GM18951 (cell line): ENCODE data around the gene SKIC2.
"Not testable (repeated sequence)": the region's sequence is repeated elsewhere in the genome, so short reads cannot be mapped to it uniquely, and the experiment has no call there.

Experiments
- POLR2A ChIP-seq: IDR thresholded peaks from 4 replicates; pipeline ENCODE4 v1.6.1; 2011; ENCODE audit warnings: mild to moderate bottlenecking; ENCODE audit not compliant: insufficient read length, insufficient read depth; ENCODE audit errors: extremely low read depth
- in situ Hi-C: fragments of 300-500 bp; cut with MboI; formaldehyde crosslinking; loops from one replicate; pipeline ENCODE4 v1.12.0; 2022; ENCODE audit warnings: low sequenced_read_pairs, mixed read lengths, inconsistent platforms; ENCODE audit not compliant: unreplicated experiment

Gene SKIC2

GRCh38 chr6:31930962-31931361 is 28.0 kb upstream of the SKIC2 start:
- in situ Hi-C loops, result no loop called here
- TF ChIP-seq POLR2A, result no peak

- in situ Hi-C loops, result not testable (repeated sequence)
Measured at GRCh38 chr6:31932137-31932536, 26.8 kb upstream of the SKIC2 start.

DNA sequence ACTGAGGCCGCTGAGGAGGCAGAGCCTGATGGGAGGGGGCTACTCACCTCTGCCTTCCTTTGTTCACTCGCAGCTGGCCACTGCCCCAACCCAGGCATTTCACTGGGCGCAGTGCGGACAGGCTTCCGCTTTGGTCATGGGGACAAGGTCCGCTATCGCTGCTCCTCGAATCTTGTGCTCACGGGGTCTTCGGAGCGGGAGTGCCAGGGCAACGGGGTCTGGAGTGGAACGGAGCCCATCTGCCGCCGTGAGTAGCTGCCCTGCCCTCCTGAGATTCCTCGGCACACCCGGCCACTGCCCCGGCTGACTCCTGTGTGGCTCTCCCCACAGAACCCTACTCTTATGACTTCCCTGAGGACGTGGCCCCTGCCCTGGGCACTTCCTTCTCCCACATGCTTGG is 25.4 kb upstream of the SKIC2 start:
- in situ Hi-C loops, result no loop called here
- TF ChIP-seq POLR2A, result no peak

- no peak for TF ChIP-seq POLR2A
- in situ Hi-C loops, result no loop called here
Measured at GRCh38 chr6:31935021-31935420, 24.0 kb upstream of the SKIC2 start.

DNA sequence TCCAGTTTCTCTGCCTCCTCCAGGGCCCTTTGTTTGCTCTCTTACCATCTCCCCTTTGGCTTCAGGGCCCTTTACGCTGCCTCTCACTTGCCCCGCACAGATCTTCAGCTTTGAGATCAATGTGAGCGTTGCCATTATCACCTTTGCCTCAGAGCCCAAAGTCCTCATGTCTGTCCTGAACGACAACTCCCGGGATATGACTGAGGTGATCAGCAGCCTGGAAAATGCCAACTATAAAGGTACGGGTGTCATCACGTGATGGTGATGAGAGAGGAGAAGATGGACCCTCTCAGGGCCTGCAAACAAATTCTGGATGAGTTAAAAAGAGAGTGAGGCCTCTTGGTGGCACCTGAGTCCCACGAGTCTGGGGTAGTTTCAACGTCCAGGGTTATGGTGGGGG is 23.2 kb upstream of the SKIC2 start:
- in situ Hi-C loops, result no loop called here
- TF ChIP-seq POLR2A, result no peak

GRCh38 chr6:31940256-31940664 is 18.7 kb upstream of the SKIC2 start:
- in situ Hi-C loops, result no loop called here
- no peak for TF ChIP-seq POLR2A

DNA sequence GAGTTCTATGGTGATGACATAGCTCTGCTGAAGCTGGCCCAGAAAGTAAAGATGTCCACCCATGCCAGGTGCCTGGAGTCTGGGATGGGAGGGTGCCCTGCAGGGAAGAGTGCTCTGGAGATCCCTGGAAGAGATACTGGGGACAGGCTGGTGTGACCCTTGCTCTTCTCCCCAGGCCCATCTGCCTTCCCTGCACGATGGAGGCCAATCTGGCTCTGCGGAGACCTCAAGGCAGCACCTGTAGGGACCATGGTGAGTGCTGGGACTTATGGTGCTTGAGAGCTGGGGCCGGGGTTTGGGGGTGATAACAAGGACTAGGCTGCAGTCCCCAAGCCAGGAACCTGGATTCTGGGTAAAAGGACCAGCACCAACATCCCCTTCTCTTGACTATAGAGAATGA is 15.2 kb upstream of the SKIC2 start:
- in situ Hi-C loops, result no loop called here
- no peak for TF ChIP-seq POLR2A

- no peak for TF ChIP-seq POLR2A
- in situ Hi-C loops, result no loop called here
Measured at GRCh38 chr6:31945154-31945506, 13.8 kb upstream of the SKIC2 start.

- TF ChIP-seq POLR2A, result no peak
- in situ Hi-C loops, result no loop called here
Measured at GRCh38 chr6:31945507-31946369, 13.2 kb upstream of the SKIC2 start, which contains the start of gene CFB. Gene CFB (plus strand): TSS chr6:31946095. CDS start chr6:31946222, 127 bp downstream.

- no peak for TF ChIP-seq POLR2A
- in situ Hi-C loops, result no loop called here
Measured at GRCh38 chr6:31946370-31946885, 12.5 kb upstream of the SKIC2 start.

- TF ChIP-seq POLR2A, result no peak
- in situ Hi-C loops, result no loop called here
Measured at GRCh38 chr6:31947070-31947675, 11.8 kb upstream of the SKIC2 start.

GRCh38 chr6:31947864-31948263 is 11.1 kb upstream of the SKIC2 start:
- TF ChIP-seq POLR2A, result no peak
- in situ Hi-C loops, result no loop called here

- in situ Hi-C loops, result no loop called here
- no peak for TF ChIP-seq POLR2A
Measured at GRCh38 chr6:31948306-31948705, 10.7 kb upstream of the SKIC2 start.

- in situ Hi-C loops, result no loop called here
- no peak for TF ChIP-seq POLR2A
Measured at GRCh38 chr6:31948753-31949413, 10.1 kb upstream of the SKIC2 start.

GRCh38 chr6:31949926-31950548 is 8.9 kb upstream of the SKIC2 start:
- no peak for TF ChIP-seq POLR2A
- in situ Hi-C loops, result no loop called here
